ENCODE data around the gene SPTBN1.

SPTBN1 gene

GRCh38 chr2:54455563-54456361 is at the start of gene SPTBN1:
SPTBN1 (plus strand) TSS chr2:54456327; CDS start chr2:54526419, 70,092 bp downstream.
- DNase-seq: peak; percentile 3

GRCh38 chr2:54407693-54408092 is 48.4 kb upstream of the SPTBN1 start:
- DNase-seq: no peak

- DNase-seq: no peak
These were observed 47.8 kb upstream of the SPTBN1 start for GRCh38 chr2:54408288-54408687.

- no peak for DNase-seq
These were observed 46.4 kb upstream of the SPTBN1 start for GRCh38 chr2:54409752-54410151.

- no peak for DNase-seq
These were observed 44.2 kb upstream of the SPTBN1 start for GRCh38 chr2:54411801-54412354.

- DNase-seq: no peak
These were observed 39.8 kb upstream of the SPTBN1 start for GRCh38 chr2:54416166-54416813.

- no peak for DNase-seq
These were observed 39.2 kb upstream of the SPTBN1 start for GRCh38 chr2:54416938-54417337.

GRCh38 chr2:54417577-54417976 is 38.5 kb upstream of the SPTBN1 start:
- no peak for DNase-seq

- no peak for DNase-seq
These were observed 36.7 kb upstream of the SPTBN1 start for GRCh38 chr2:54419388-54419787.

- no peak for DNase-seq
These were observed 36.1 kb upstream of the SPTBN1 start for GRCh38 chr2:54419855-54420523.

- DNase-seq: no peak
These were observed 35.5 kb upstream of the SPTBN1 start for GRCh38 chr2:54420524-54421172.

GRCh38 chr2:54422072-54422581 is 34.0 kb upstream of the SPTBN1 start:
- peak; percentile 11 for DNase-seq

- DNase-seq: no peak
These were observed 32.9 kb upstream of the SPTBN1 start for GRCh38 chr2:54423213-54423612.

- no peak for DNase-seq
These were observed 31.5 kb upstream of the SPTBN1 start for GRCh38 chr2:54424555-54425163.

- DNase-seq: no peak
These were observed 27.9 kb upstream of the SPTBN1 start for GRCh38 chr2:54428108-54428831.

- no peak for DNase-seq
These were observed 27.1 kb upstream of the SPTBN1 start for GRCh38 chr2:54429054-54429453.

- DNase-seq: no peak
These were observed 26.1 kb upstream of the SPTBN1 start for GRCh38 chr2:54429811-54430551.

GRCh38 chr2:54430649-54431048 is 25.5 kb upstream of the SPTBN1 start:
- DNase-seq: no peak

GRCh38 chr2:54432251-54433015 is 23.7 kb upstream of the SPTBN1 start:
- DNase-seq: no peak

- no peak for DNase-seq
These were observed 21.9 kb upstream of the SPTBN1 start for GRCh38 chr2:54434229-54434628.
